ENCODE data around the gene ECHDC3.

The ECHDC3 gene

DNA sequence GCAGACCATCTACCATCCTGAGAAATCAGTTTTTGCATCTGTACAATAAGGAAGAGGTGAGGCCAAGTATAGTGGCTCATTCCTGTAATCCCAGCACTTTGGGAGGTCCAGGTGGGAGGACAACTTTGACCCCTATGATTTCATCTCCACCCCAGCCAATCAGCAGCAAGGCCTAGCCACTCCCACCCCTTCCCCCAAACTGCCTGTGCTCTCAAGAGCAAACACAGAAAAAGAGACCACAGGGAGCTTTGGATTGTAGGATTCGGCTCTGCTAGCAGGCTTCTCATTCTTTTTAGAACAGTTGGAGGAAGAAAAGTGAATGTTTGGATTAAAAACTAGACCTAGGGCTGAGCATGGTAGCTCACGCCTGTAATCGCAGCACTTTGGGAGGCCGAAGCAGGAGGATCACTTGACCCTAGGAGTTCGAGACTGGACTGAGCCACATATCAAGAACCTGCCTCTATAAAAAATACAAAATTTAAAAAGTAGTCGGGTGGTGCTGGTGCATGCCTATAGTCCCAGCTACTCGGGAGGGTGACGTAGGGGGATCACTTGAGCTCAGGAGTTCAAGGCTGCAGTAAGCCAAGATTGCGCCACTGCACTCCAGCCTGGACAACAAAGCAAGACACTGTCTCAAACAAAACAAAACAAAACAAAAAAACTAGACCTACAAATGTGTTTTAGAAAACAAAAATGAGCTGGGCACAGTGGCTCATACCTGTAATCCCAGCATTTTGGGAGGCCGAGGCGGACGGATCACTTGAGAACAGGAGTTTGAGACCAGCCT, 55.9 kb downstream of the ECHDC3 start:
- no peak for DNase-seq (ENCODE audit: low read depth)
- TF ChIP-seq, protein P1, sequence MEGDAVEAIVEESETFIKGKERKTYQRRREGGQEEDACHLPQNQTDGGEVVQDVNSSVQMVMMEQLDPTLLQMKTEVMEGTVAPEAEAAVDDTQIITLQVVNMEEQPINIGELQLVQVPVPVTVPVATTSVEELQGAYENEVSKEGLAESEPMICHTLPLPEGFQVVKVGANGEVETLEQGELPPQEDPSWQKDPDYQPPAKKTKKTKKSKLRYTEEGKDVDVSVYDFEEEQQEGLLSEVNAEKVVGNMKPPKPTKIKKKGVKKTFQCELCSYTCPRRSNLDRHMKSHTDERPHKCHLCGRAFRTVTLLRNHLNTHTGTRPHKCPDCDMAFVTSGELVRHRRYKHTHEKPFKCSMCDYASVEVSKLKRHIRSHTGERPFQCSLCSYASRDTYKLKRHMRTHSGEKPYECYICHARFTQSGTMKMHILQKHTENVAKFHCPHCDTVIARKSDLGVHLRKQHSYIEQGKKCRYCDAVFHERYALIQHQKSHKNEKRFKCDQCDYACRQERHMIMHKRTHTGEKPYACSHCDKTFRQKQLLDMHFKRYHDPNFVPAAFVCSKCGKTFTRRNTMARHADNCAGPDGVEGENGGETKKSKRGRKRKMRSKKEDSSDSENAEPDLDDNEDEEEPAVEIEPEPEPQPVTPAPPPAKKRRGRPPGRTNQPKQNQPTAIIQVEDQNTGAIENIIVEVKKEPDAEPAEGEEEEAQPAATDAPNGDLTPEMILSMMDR (IDR thresholded peaks at IDR 0.05; ENCODE audit: low read length, missing control alignments): no peak
- no peak overlapping the region for H3K4me3 ChIP-seq (replicated peaks; ENCODE audit: low read depth, low read length)

DNA sequence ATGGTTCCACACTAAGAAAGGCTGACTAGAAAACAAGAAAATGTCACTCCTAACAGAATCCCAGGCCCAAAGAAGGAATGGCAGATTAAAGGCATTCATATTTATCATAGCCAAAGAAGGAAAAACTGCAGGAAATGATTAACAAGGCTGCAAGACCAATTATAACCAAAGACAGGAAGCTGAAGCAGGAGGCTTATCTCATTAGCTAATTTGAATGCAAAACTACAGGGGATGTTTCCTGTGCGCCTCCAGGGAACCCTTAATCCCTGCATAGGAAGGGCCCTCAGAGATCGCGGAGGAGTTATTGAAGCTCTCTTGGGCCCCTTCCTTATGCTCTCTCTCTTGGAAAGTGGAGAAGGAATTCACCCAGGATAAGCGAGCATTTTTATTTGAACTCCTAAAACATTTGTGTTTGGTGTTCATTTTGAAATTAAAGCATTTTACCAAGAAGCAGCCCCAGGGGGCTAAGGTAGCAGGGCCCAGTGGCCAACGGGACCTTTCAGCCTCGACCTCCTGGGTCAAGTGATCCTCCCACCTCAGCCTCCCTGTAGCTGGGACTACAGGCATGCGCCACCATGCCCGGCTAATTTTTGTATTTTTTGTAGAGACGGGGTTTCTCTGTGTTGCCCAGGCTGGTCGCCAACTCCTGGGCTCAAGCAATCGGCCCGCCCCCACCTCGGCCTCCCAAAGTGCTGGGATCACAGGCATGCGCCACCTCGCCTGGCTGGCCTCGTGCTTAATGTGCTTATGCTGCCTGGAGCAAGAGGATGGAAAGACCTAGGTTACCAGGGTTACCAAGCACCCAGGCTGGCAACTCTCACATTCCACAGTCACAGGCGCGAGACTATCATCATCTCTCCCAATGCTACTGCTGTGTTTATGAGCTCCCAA, 56.9 kb downstream of the ECHDC3 start:
- DNase-seq (ENCODE audit: low read depth): peak; percentile 26
- H3K4me3 ChIP-seq (replicated peaks; ENCODE audit: low read depth, low read length): no peak overlapping the region
- TF ChIP-seq, protein P1 (IDR thresholded peaks at IDR 0.05; ENCODE audit: low read length, missing control alignments): no peak

DNA sequence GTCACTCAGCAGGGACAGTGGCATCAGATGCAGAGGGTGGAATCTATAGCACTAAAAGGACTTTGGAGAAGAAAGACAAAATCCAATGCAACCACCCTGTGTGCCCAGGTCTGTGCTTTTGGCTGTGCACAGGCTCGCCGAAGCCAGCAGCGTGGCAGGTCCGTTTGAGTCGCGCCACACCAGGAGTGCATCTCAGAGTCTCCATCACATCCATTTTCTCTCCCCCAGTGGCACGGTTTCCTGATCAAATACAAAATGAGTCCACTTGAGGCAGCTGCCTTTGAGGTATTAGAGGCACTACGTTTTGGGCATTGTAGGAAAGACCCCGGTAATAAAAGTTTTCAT, 57.5 kb downstream of the ECHDC3 start:
- no peak for DNase-seq (ENCODE audit: low read depth)
- H3K4me3 ChIP-seq (replicated peaks; ENCODE audit: low read depth, low read length): no peak overlapping the region
- TF ChIP-seq, protein P1 (IDR thresholded peaks at IDR 0.05; ENCODE audit: low read length, missing control alignments): no peak

DNA sequence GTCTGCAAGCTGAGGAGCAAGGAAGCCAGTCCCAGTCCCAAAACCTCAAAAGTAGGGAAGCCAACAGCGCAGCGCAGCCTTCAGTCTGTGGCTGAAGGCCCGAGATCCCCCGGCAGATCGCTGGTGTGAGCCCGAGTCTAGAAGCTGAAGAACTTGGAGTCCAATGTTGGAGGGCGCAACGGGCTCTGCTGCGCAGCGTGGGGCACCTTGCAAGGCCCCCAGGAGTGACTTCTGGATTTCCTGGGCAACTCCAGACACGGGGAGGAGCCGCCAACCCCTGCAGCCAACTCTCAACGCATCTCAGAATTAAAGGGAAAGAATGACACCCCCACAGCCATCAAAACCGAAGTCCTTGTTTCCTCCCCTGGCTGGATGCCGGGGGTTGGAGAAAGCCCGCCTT, 62.2 kb downstream of the ECHDC3 start:
- TF ChIP-seq, protein P1 (IDR thresholded peaks at IDR 0.05; ENCODE audit: low read length, missing control alignments): no peak
- H3K4me3 ChIP-seq (replicated peaks; ENCODE audit: low read depth, low read length): no peak overlapping the region
- DNase-seq (ENCODE audit: low read depth): no peak

DNA sequence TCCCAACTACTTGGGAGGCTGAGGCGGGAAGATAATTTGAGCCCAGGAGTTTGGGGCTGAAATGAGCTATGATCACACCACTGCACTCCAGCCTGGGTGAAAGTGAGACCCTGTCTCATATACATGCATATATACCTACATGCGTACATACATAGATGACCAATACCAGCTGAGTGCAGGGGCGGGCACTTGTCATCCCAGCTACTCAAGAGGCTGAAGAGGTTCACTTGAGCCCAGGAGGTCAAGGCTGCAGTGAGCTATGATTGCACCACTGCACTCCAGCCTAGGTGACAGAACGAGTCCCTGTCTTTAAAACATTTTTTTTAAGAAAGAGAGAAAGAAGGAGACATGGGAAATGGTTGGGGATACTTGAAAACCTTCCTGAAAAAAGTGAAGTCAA, 63.6 kb downstream of the ECHDC3 start:
- TF ChIP-seq, protein P1 (IDR thresholded peaks at IDR 0.05; ENCODE audit: low read length, missing control alignments): no peak
- H3K4me3 ChIP-seq (replicated peaks; ENCODE audit: low read depth, low read length): no peak overlapping the region
- DNase-seq (ENCODE audit: low read depth): no peak

DNA sequence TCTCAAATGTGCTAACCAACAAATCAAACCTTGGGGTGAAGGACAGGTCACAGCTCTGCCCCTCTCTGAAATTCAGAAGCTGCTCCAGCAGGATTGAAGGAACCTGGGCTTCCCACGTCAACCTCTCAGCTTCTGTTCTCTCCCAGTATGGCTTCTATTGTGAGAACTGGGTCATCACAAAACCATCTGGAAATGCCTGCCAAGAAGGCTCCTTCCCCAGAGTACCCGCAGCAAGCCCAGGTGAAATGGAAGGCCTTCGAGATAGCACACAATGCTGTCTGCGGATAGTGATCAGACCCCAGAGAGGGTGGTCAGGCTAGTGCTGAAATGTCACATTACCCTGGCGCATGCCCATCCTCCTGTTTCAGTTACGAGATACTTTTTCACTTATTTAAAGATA, 64.5 kb downstream of the ECHDC3 start:
- TF ChIP-seq, protein P1 (IDR thresholded peaks at IDR 0.05; ENCODE audit: low read length, missing control alignments): no peak
- no peak for DNase-seq (ENCODE audit: low read depth)
- H3K4me3 ChIP-seq (replicated peaks; ENCODE audit: low read depth, low read length): no peak overlapping the region
